ENCODE measurements around the gene C16orf95.

- TF ChIP-seq CTCF (IDR thresholded peaks at IDR 0.05; ENCODE audit: low read depth, low read length) (no peak), EZH2phosphoT487 (IDR thresholded peaks at IDR 0.05; ENCODE audit: low read depth) (no peak)
These were observed 14.1 kb upstream of the C16orf95 start for GRCh38 chr16:87331241-87331801.

Measured in OCI-LY3 (cell line).